GM23338 (cell line): Measurements from ENCODE around the gene TMCO4. TPM values are rescaled to one million over a fixed set of nuclear protein-coding genes. Genes with fewer than 3 reads are reported as not detected.

ENCODE experiments used
- ATAC-seq: fragments of 200-7000 bp; cut with Tn5 transposase; 3 replicates; pipeline ENCODE4 v1.9.1; 2020
- DNase-seq: peaks from one replicate; pipeline ENCODE4 v3.0.0-alpha.2; 2015; ENCODE audit warnings: low spot score
- H2AFZ ChIP-seq: fragments of 200-600 bp; sonication (generic); 2 replicates; pipeline ENCODE4 v1.8.0; 2016; ENCODE audit warnings: antibody characterized with exemption, mild to moderate bottlenecking, moderate library complexity
- H3F3A ChIP-seq: fragments of 200-600 bp; sonication (generic); replicated peaks from 2 replicates; pipeline ENCODE4 v1.8.0; 2017; ENCODE audit warnings: antibody characterized with exemption, mixed run types, low read depth
- H3K27ac ChIP-seq: fragments of 200-600 bp; sonication (generic); 2 replicates; pipeline ENCODE4 v1.6.1; 2016; ENCODE audit warnings: low read depth
- H3K27me3 ChIP-seq: fragments of 200-600 bp; sonication (generic); 2 replicates; pipeline ENCODE4 v1.8.0; 2016; ENCODE audit warnings: mild to moderate bottlenecking, mixed run types, moderate library complexity; ENCODE audit not compliant: insufficient read depth
- H3K36me3 ChIP-seq: fragments of 200-600 bp; sonication (generic); 2 replicates; pipeline ENCODE4 v1.8.0; 2016; ENCODE audit warnings: mild to moderate bottlenecking; ENCODE audit not compliant: insufficient read depth
- H3K4me1 ChIP-seq: fragments of 200-600 bp; sonication (generic); 2 replicates; pipeline ENCODE4 v1.8.0; 2016; ENCODE audit warnings: mild to moderate bottlenecking, moderate library complexity; ENCODE audit not compliant: insufficient read depth
- H3K4me2 ChIP-seq: fragments of 200-600 bp; sonication (generic); 2 replicates; pipeline ENCODE4 v1.7.1; 2017; ENCODE audit warnings: mixed run types
- H3K4me3 ChIP-seq: fragments of 200-600 bp; sonication (generic); 2 replicates; pipeline ENCODE4 v1.6.1; 2016; ENCODE audit warnings: mixed run types
- H3K79me2 ChIP-seq: fragments of 200-600 bp; sonication (generic); replicated peaks from 2 replicates; pipeline ENCODE4 v1.8.0; 2017; ENCODE audit warnings: mild to moderate bottlenecking; ENCODE audit not compliant: insufficient read depth
- H3K9me2 ChIP-seq: fragments of 200-600 bp; sonication (generic); 2 replicates; pipeline ENCODE4 v1.8.0; 2017; ENCODE audit not compliant: insufficient read depth
- H4K20me1 ChIP-seq: fragments of 200-600 bp; sonication (generic); replicated peaks from 2 replicates; pipeline ENCODE4 v1.8.0; 2017; ENCODE audit warnings: mild to moderate bottlenecking; ENCODE audit not compliant: insufficient read depth
- H3K27ac Mint-ChIP-seq: 2 replicates; pipeline ENCODE4 v1.8.0; 2020; ENCODE audit warnings: inconsistent platforms, mild to moderate bottlenecking, moderate library complexity, mixed read lengths
- H3K27me3 Mint-ChIP-seq: 3 replicates; pipeline ENCODE4 v1.8.0; 2022; ENCODE audit warnings: low read depth, mild to moderate bottlenecking, moderate library complexity, mixed read lengths, inconsistent platforms; ENCODE audit not compliant: insufficient read depth, poor library complexity
- H3K36me3 Mint-ChIP-seq: 3 replicates; pipeline ENCODE4 v1.8.0; 2021; ENCODE audit warnings: low read depth, mild to moderate bottlenecking, inconsistent platforms, moderate library complexity, mixed read lengths
- H3K4me1 Mint-ChIP-seq: 3 replicates; pipeline ENCODE4 v1.8.0; 2020; ENCODE audit warnings: mild to moderate bottlenecking, inconsistent platforms, mixed read lengths
- H3K4me3 Mint-ChIP-seq: 3 replicates; pipeline ENCODE4 v1.8.0; 2021; ENCODE audit warnings: moderate library complexity, mild to moderate bottlenecking, inconsistent platforms, mixed read lengths
- H3K9me3 Mint-ChIP-seq: 3 replicates; pipeline ENCODE4 v1.8.0; 2020; ENCODE audit warnings: moderate library complexity, mild to moderate bottlenecking, inconsistent platforms, mixed read lengths
- EZH2 ChIP-seq: fragments of 200-600 bp; sonication (generic); IDR thresholded peaks from one replicate; pipeline ENCODE4 v1.8.0; 2017; ENCODE audit warnings: antibody characterized with exemption, mild to moderate bottlenecking, low read depth; ENCODE audit not compliant: unreplicated experiment
- EZH2phosphoT487 ChIP-seq: fragments of 200-600 bp; sonication (generic); IDR thresholded peaks from one replicate; pipeline ENCODE4 v1.8.1; 2018; ENCODE audit warnings: antibody characterized with exemption; ENCODE audit not compliant: unreplicated experiment
- POLR2AphosphoS5 ChIP-seq: IDR thresholded peaks from 2 replicates; pipeline ENCODE4 v1.6.1; 2016; ENCODE audit warnings: antibody characterized with exemption, low read depth
- REST ChIP-seq: IDR thresholded peaks from one replicate; pipeline ENCODE4 v1.6.1; 2018; ENCODE audit warnings: antibody characterized with exemption; ENCODE audit not compliant: unreplicated experiment
- polyA plus RNA-seq: library from polyadenylated mRNA; unstranded; fragments of >200 nt; fragmentation: Nextera tagmentation; extraction: Ambion mirVana; gene quantifications from 2 replicates; pipeline ENCODE4 v1.2.1, GENCODE V29; 2016
- total RNA-seq: library from RNA; depleted of rRNA; stranded (reverse); fragments of >200 nt; shearing (Covaris generic); gene quantifications from 2 replicates; pipeline ENCODE4 v1.2.3, GENCODE V29; 2014
- TF ChIP-seq, protein P1 (sequence below), 2 experiments: fragments of 200-600 bp in 1 of 2; sonication (generic) in 1 of 2; conservative IDR thresholded peaks; 2 replicates each; pipeline versions ENCODE4 v1.5.1 to v1.6.1; 2016 to 2017; ENCODE audit warnings: antibody characterized with exemption in 2 of 2, low read depth in 2 of 2, mild to moderate bottlenecking in 2 of 2, moderate library complexity in 1 of 2

The TMCO4 gene
- total and polyA plus RNA-seq, 2 experiments from 2014 or later = 2.6 to 6.9 TPM

GRCh38 chr1:19643602-19644394 lies 155.9 kb downstream of the TMCO4 start, which contains the start of gene NBL1:
Gene NBL1, plus strand, starts transcription at chr1:19644311. Its CDS starts 10,720 bp downstream, at chr1:19655031.
- peaks cover 7% of the 10 kb centered on the region for H3F3A ChIP-seq
- H3K4me2 ChIP-seq = peak within 1 kb of the TSS; percentile 93
- Mint-ChIP-seq H3K36me3 (peaks cover 2% of the 10 kb centered on the region; the same call in 2 of the 3 replicates), H3K27ac (no peak within 1 kb of the TSS), H3K9me3 (no peaks in the 10 kb centered on the region), H3K4me3 (peak within 1 kb of the TSS; percentile 88), H3K4me1 (peaks cover 19% of the 10 kb centered on the region), H3K27me3 (peaks cover 55% of the 10 kb centered on the region)
- TF ChIP-seq POLR2AphosphoS5 = no peak
- peak; percentile 74 for TF ChIP-seq EZH2
- TF ChIP-seq EZH2phosphoT487 = peak; percentile 34
- peaks cover 17% of the 10 kb centered on the region for H3K4me1 ChIP-seq
- no peaks in the 10 kb centered on the region for H3K36me3 ChIP-seq
- ATAC-seq = peak; percentile 17
- H3K27ac ChIP-seq = no peak within 1 kb of the TSS
- DNase-seq = peak; percentile 65
- 0 out of 2 replicates have a peak, but pooled peaks cover 3% of the 10 kb centered on the region for H4K20me1 ChIP-seq
- peak within 1 kb of the TSS; percentile 89 for H3K4me3 ChIP-seq
- no peaks in the 10 kb centered on the region for H3K79me2 ChIP-seq
- peak within 1 kb of the TSS; percentile 98 for H2AFZ ChIP-seq
- H3K27me3 ChIP-seq = peaks cover 46% of the 10 kb centered on the region
- H3K9me2 ChIP-seq = no peaks in the 10 kb centered on the region

- Histone ChIP-seq H3K79me2 (no peaks in the 10 kb centered on the region), H4K20me1 (0 out of 2 replicates have a peak, but pooled peaks cover 3% of the 10 kb centered on the region), H3K4me1 (peaks cover 17% of the 10 kb centered on the region), H2AFZ (peak overlapping the region; percentile 97; the same call in 1 of the 2 replicates), H3K4me2 (peak overlapping the region; percentile 91), H3K27ac (no peak overlapping the region), H3K9me2 (no peaks in the 10 kb centered on the region), H3K27me3 (peaks cover 46% of the 10 kb centered on the region), H3K36me3 (no peaks in the 10 kb centered on the region), H3K4me3 (peak overlapping the region; percentile 64), H3F3A (peaks cover 7% of the 10 kb centered on the region)
- H3K9me3 Mint-ChIP-seq = no peaks in the 10 kb centered on the region
- H3K4me3 Mint-ChIP-seq = peak overlapping the region; percentile 73
- H3K27me3 Mint-ChIP-seq = peaks cover 55% of the 10 kb centered on the region
- no peak for TF ChIP-seq REST
- TF ChIP-seq, protein P1, sequence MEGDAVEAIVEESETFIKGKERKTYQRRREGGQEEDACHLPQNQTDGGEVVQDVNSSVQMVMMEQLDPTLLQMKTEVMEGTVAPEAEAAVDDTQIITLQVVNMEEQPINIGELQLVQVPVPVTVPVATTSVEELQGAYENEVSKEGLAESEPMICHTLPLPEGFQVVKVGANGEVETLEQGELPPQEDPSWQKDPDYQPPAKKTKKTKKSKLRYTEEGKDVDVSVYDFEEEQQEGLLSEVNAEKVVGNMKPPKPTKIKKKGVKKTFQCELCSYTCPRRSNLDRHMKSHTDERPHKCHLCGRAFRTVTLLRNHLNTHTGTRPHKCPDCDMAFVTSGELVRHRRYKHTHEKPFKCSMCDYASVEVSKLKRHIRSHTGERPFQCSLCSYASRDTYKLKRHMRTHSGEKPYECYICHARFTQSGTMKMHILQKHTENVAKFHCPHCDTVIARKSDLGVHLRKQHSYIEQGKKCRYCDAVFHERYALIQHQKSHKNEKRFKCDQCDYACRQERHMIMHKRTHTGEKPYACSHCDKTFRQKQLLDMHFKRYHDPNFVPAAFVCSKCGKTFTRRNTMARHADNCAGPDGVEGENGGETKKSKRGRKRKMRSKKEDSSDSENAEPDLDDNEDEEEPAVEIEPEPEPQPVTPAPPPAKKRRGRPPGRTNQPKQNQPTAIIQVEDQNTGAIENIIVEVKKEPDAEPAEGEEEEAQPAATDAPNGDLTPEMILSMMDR (conservative IDR thresholded peaks at IDR 0.05; ENCODE audit: low read depth in 2 of 2) = peak in 1 of 2 experiments; percentile 30; a peak in 2 of 4 replicates
- ATAC-seq = no peak
- H3K4me1 Mint-ChIP-seq = peaks cover 19% of the 10 kb centered on the region
- no peak for DNase-seq
- H3K27ac Mint-ChIP-seq = no peak overlapping the region
- H3K36me3 Mint-ChIP-seq = peaks cover 2% of the 10 kb centered on the region; the same call in 2 of the 3 replicates
Measured at GRCh38 chr1:19643121-19643520, 156.6 kb downstream of the TMCO4 start.
